ENCODE data around the gene ALDH1A3. TPM values are rescaled to one million over a fixed set of nuclear protein-coding genes. Genes with fewer than 3 reads are reported as not detected.

Gene ALDH1A3
- total RNA-seq, 4 donors from 2014 or later = 7.1 to 17.9 (median 8.5) TPM

DNA sequence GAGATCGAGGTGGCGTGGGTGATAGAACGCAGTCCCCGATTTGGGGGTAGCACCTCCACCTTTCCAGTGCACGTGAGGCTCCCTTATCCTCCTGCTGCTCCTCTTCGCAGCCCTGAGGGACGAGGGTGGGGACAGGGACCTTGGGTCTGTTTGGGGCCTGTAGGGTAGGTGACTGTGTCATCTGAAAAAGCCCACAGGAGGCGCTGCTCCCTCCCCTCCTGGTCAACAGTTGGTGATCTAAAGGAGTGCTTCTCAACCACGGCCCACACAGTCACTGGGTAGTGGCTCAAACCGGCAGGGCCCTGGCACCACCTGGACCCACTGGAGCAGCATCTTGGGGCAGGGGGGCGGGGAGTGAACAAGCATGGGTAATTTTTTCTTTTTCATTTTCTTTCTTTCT, 46.6 kb downstream of the ALDH1A3 start:
- no peaks in the 10 kb centered on the region for H3K36me3 ChIP-seq
- intact Hi-C loops (cut with DNase I) = no loop called here
- no peak overlapping the region for H3K27ac ChIP-seq
- H3K4me1 ChIP-seq = peaks cover 10 to 14% of the 10 kb centered on the region in 2 donors
- H3K4me3 ChIP-seq (replicated peaks in 1 of 3) = no peak overlapping the region
- H3K27me3 ChIP-seq = no peaks in the 10 kb centered on the region
- no peaks in the 10 kb centered on the region for H3K9me3 ChIP-seq
- 92 to 99% methylated on average over 11 of the region's 11 CpGs for WGBS, 2 donors
- no peak for DNase-seq
- TF ChIP-seq POLR2A (IDR thresholded peaks at IDR 0.05) = no peak
- TF ChIP-seq, protein P1, sequence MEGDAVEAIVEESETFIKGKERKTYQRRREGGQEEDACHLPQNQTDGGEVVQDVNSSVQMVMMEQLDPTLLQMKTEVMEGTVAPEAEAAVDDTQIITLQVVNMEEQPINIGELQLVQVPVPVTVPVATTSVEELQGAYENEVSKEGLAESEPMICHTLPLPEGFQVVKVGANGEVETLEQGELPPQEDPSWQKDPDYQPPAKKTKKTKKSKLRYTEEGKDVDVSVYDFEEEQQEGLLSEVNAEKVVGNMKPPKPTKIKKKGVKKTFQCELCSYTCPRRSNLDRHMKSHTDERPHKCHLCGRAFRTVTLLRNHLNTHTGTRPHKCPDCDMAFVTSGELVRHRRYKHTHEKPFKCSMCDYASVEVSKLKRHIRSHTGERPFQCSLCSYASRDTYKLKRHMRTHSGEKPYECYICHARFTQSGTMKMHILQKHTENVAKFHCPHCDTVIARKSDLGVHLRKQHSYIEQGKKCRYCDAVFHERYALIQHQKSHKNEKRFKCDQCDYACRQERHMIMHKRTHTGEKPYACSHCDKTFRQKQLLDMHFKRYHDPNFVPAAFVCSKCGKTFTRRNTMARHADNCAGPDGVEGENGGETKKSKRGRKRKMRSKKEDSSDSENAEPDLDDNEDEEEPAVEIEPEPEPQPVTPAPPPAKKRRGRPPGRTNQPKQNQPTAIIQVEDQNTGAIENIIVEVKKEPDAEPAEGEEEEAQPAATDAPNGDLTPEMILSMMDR (IDR thresholded peaks at IDR 0.05) = no peak

DNA sequence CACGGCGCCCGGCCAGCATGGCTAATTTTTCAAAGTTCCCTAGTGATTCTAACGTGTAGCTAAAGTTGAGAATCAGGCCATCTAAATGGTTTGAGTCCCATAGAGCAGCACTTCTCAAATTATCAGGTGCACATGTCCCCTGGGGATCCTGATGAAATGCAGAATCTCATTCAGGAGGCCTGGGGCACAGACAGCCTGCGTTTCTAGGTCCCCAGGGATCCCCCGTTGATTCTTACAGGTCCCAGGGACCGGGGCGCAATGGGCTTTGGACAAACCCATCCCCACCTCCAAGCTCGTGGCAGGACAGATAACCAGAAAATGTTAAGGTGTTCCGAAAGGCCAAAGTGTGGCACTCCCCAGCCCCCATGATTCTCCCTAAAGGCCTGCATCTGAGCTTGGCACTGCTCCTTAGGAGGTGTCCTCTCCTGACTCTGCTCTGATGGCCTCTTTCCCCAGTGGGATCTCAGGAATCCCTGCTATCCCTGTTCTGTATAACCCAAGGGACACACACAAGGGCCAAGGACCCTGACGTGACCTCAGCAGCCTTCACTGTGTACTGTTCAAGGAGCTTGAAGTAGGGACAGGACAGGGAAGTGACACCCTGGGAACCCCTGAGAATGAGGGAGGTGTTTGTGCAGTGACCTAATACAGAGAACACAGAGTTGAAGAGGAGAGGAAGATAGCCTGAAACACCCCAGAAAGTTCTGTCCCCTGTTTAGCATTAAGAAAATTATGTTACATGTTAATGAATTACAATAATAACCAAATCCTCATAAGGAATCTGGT, 47.5 kb downstream of the ALDH1A3 start:
- Histone ChIP-seq H3K36me3 (no peaks in the 10 kb centered on the region), H3K9me3 (no peaks in the 10 kb centered on the region), H3K27ac (no peak overlapping the region), H3K4me3 (replicated peaks in 1 of 3) (no peak overlapping the region), H3K27me3 (no peaks in the 10 kb centered on the region), H3K4me1 (peaks cover 12 to 19% of the 10 kb centered on the region in 2 donors)
- intact Hi-C loops (cut with DNase I) = no loop called here
- WGBS, 2 donors = 88 to 90% methylated on average over 11 of the region's 11 CpGs
- TF ChIP-seq, protein P1 (IDR thresholded peaks at IDR 0.05) = no peak
- no peak for TF ChIP-seq POLR2A (IDR thresholded peaks at IDR 0.05)
- no peak for DNase-seq

DNA sequence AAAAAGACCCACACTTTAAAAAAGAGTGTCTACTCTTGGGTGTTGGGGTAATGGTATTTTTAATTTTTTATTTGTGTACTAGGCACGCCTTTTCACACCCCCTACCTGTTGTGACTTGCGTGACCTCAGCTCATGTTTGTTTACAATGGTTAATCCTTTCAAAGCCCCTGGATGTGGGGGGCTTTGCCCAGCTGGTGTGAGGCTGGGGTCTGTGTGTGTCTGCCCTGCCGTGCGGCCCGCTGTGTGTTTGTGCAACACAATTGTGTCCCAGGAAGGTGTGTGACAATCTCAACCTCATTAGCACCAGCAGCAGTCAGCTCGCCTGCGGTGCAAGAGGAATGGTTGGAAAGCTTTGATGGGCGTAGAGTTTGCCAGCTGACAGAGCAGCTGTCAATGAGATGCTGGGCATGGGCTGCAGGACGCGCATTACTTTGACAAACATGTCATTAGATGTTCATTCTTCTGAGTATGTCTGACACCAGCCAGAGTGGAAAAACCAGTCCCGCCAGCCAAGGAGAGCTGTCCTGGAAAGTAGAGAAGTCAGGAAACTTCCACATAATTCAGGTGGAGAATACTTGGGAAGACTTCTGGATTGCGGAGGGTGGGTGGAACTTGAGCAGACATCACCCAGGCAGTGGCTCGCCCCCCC, 49.1 kb downstream of the ALDH1A3 start:
- no peaks in the 10 kb centered on the region for H3K36me3 ChIP-seq
- no peak overlapping the region for H3K27ac ChIP-seq
- intact Hi-C loops (cut with DNase I) = no loop called here
- no peaks in the 10 kb centered on the region for H3K27me3 ChIP-seq
- peaks cover 12 to 19% of the 10 kb centered on the region in 2 donors for H3K4me1 ChIP-seq
- TF ChIP-seq, protein P1 (IDR thresholded peaks at IDR 0.05) = no peak
- TF ChIP-seq POLR2A (IDR thresholded peaks at IDR 0.05) = no peak
- no peak overlapping the region for H3K4me3 ChIP-seq (replicated peaks in 1 of 3)
- H3K9me3 ChIP-seq = no peaks in the 10 kb centered on the region
- 62 to 73% methylated on average over 13 of the region's 13 CpGs for WGBS, 2 donors
- DNase-seq = peak; percentile 43 to 68

DNA sequence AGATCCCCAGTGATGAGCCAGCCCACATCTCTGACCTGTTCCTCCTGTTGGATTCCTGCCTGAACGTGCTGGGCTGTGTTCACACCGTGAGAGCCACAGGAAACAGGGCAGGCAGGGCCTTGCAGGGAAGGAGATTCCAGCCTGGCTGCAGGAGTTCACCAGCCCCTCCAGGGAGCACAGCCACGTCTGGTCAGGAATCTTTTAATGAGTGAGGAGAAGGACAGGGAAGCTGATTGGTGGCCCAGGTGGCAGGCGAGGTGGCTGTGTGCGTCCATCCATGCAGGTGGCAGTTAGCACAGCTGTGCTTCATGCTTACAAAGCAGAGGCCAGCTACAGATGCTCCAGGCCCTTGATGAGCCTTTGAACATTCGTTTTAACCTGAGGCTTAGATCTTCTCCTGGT, 50.0 kb downstream of the ALDH1A3 start:
- Histone ChIP-seq H3K4me3 (replicated peaks in 1 of 3) (no peak overlapping the region), H3K36me3 (no peaks in the 10 kb centered on the region), H3K27me3 (no peaks in the 10 kb centered on the region), H3K9me3 (no peaks in the 10 kb centered on the region), H3K27ac (no peak overlapping the region), H3K4me1 (peaks cover 12 to 19% of the 10 kb centered on the region in 2 donors)
- 9 to 33% methylated on average over 4 to 6 of the region's 6 CpGs for WGBS, 2 donors
- intact Hi-C loops (cut with DNase I) = no loop called here
- no peak for TF ChIP-seq POLR2A (IDR thresholded peaks at IDR 0.05)
- TF ChIP-seq, protein P1 (IDR thresholded peaks at IDR 0.05) = no peak
- DNase-seq = peak in 1 of 2 donors; percentile 39

DNA sequence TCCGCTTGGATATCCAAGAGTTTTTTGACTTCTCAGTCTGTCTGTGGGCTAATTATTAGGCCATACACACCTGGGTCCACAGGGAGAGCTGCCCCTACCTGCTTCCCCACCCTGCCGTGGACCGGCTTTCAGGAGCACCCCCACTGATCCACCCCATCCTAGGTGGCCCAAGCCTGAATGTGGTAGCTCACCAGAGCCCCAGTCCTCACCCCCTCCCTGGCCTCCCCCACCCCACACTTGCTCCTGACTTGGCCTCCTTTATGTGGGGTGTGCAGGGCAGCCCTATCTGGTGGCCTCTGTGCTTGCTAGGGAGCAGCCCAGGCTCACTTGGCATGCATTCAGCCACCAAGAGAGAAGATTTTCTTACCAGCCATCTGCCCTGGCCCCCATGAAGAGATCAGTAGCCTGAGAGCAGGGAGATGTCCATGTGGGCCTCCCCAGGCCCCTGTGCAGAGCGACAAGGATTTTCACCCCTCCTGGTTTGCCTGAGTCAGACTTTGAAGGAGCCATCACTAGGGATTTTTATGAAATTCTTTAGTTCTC, 50.7 kb downstream of the ALDH1A3 start:
- Histone ChIP-seq H3K27ac (no peak overlapping the region), H3K9me3 (no peaks in the 10 kb centered on the region), H3K4me3 (replicated peaks in 1 of 3) (no peak overlapping the region), H3K27me3 (no peaks in the 10 kb centered on the region), H3K36me3 (no peaks in the 10 kb centered on the region), H3K4me1 (peaks cover 12 to 19% of the 10 kb centered on the region in 2 donors)
- no peak for TF ChIP-seq POLR2A (IDR thresholded peaks at IDR 0.05)
- TF ChIP-seq, protein P1 (IDR thresholded peaks at IDR 0.05) = no peak
- intact Hi-C loops (cut with DNase I) = no loop called here
- 100% methylated on average over 4 of the region's 4 CpGs for WGBS, 2 donors
- no peak for DNase-seq

All from thyroid gland (tissue), 4 donors.